T-cell (primary cell): ENCODE data around the gene ARHGAP6. TPM values are rescaled to one million over a fixed set of nuclear protein-coding genes. Genes with fewer than 3 reads are reported as not detected.
"Not testable (repeated sequence)": the region's sequence is repeated elsewhere in the genome, so short reads cannot be mapped to it uniquely, and the experiment has no call there.

Experiments used
- ATAC-seq, 4 experiments: fragments of 200-7000 bp in 3 of 4; fragments of 150-1000 bp in 1 of 4; cut with Tn5 transposase; replicated peaks in 1 of 4; 1 replicate in 3 of 4; 2 replicates in 1 of 4; pipeline ENCODE4 v1.10.0; 2021; ENCODE audit warnings: moderate library complexity in 3 of 4, mild to moderate bottlenecking in 2 of 4, moderate number of reproducible peaks in 1 of 4
- CTCF ChIA-PET, 2 donors: fragments of 300-600 bp; sonication (Branson Sonifier 250); formaldehyde crosslinking; loops; one replicate each; lab custom pipeline; 2022; ENCODE audit warnings: antibody characterized with exemption in 2 of 2; lab: Charles Lee
- POLR2A ChIA-PET, 2 donors: fragments of 300-600 bp; sonication (Branson Sonifier 250); formaldehyde crosslinking; loops; one replicate each; lab custom pipeline; 2022; ENCODE audit warnings: antibody characterized with exemption in 2 of 2; lab: Charles Lee
- DNase-seq, 35 experiments: peaks; one replicate each; pipeline versions ENCODE4 v3.0.0 to v3.0.0-alpha.2; 2013 to 2023
- H3K27ac ChIP-seq: one replicate; pipeline ENCODE4 v1.5.1; 2013; ENCODE audit warnings: low read length
- H3K27me3 ChIP-seq, 2 experiments: replicated peaks in 1 of 2; 1 replicate in 1 of 2; 2 replicates in 1 of 2; pipeline versions ENCODE4 v1.6.1 to v1.7.0; 2013; ENCODE audit warnings: low read length in 1 of 2, mixed read lengths in 1 of 2; ENCODE audit not compliant: control insufficient read depth in 2 of 2, insufficient read depth in 2 of 2; ENCODE audit errors: extremely low read depth in 1 of 2
- H3K36me3 ChIP-seq, 2 donors: 1 replicate in 1 of 2; 2 replicates in 1 of 2; pipeline versions ENCODE4 v1.6.1 to v1.7.0; 2013; ENCODE audit warnings: low read length in 1 of 2; ENCODE audit not compliant: control insufficient read depth in 2 of 2, insufficient read depth in 1 of 2; ENCODE audit errors: extremely low read depth in 1 of 2
- H3K4me1 ChIP-seq, 2 experiments: 1 replicate in 1 of 2; 2 replicates in 1 of 2; pipeline versions ENCODE4 v1.6.1 to v1.7.0; 2013; ENCODE audit warnings: low read length in 2 of 2, mixed read lengths in 1 of 2; ENCODE audit not compliant: insufficient read depth in 2 of 2, control insufficient read depth in 1 of 2; ENCODE audit errors: extremely low read depth in 1 of 2
- H3K4me3 ChIP-seq, 2 donors: 1 replicate in 1 of 2; 2 replicates in 1 of 2; pipeline versions ENCODE4 v1.5.1 to v1.7.0; 2013; ENCODE audit warnings: mild to moderate bottlenecking in 2 of 2, low read length in 1 of 2, moderate library complexity in 1 of 2; ENCODE audit not compliant: control insufficient read depth in 1 of 2; ENCODE audit errors: extremely low read depth in 1 of 2
- H3K9me3 ChIP-seq: 2 replicates; pipeline ENCODE4 v1.7.0; 2013
- H3K27ac Mint-ChIP-seq, 2 donors: one replicate each; pipeline ENCODE4 v1.8.0; 2020 to 2021; ENCODE audit warnings: mild to moderate bottlenecking in 2 of 2, mixed read lengths in 2 of 2
- H3K27me3 Mint-ChIP-seq, 2 donors: one replicate each; pipeline ENCODE4 v1.8.0; 2021 to 2022; ENCODE audit warnings: mixed read lengths in 2 of 2
- H3K36me3 Mint-ChIP-seq: one replicate; pipeline ENCODE4 v1.8.0; 2021; ENCODE audit warnings: mixed read lengths
- H3K4me1 Mint-ChIP-seq, 3 donors: one replicate each; pipeline ENCODE4 v1.8.0; 2020 to 2022; ENCODE audit warnings: mixed read lengths in 3 of 3, mild to moderate bottlenecking in 1 of 3
- H3K4me3 Mint-ChIP-seq, 3 donors: one replicate each; pipeline ENCODE4 v1.8.0; 2020 to 2022; ENCODE audit warnings: mild to moderate bottlenecking in 3 of 3, mixed read lengths in 3 of 3, moderate library complexity in 3 of 3
- H3K9me3 Mint-ChIP-seq, 3 donors: one replicate each; pipeline ENCODE4 v1.8.0; 2020 to 2022; ENCODE audit warnings: mixed read lengths in 3 of 3
- WGBS: methylation state at CpG from one replicate; pipeline ENCODE4 v1.1.5; 2013; ENCODE audit warnings: missing lambda C conversion rate; ENCODE audit not compliant: insufficient coverage; 5-methylcytosine and 5-hydroxymethylcytosine counted together
- total RNA-seq, 35 experiments: library from RNA in 6 of 35; stranded (reverse) in 6 of 35; fragments of 120-200 nt in 1 of 35; gene quantifications; one replicate each; pipeline versions ENCODE4 v1.2.1 to v1.2.4 and lab custom pipeline; 2013 to 2026

ARHGAP6 gene
- total RNA-seq, 5 donors from 2014 or later (not counting 1 experiment from before 2014, with no cell fraction given), result 0.09 to 0.13 (median 0.12) TPM; not detected in 2

- 80% methylated on average over 1 of the region's 2 CpGs for WGBS
- POLR2A ChIA-PET, result no interaction called here
Observed at GRCh38 chrX:11528623-11529022, 137.1 kb downstream of the ARHGAP6 start.

GRCh38 chrX:11525685-11526084, 140.0 kb downstream of the ARHGAP6 start:
- H3K27me3 Mint-ChIP-seq, result peaks cover 0 to 50% of the 10 kb centered on the region in 2 donors
- no peak overlapping the region for H3K4me3 Mint-ChIP-seq
- Histone ChIP-seq H3K36me3 (no peaks in the 10 kb centered on the region), H3K4me3 (no peak overlapping the region), H3K9me3 (no peaks in the 10 kb centered on the region), H3K27me3 (no peaks in the 10 kb centered on the region), H3K27ac (no peak overlapping the region), H3K4me1 (no peaks in the 10 kb centered on the region)
- DNase-seq (no peak), ATAC-seq (no peak)
- ChIA-PET POLR2A (no interaction called here), CTCF (no interaction called here)
- no peaks in the 10 kb centered on the region for H3K9me3 Mint-ChIP-seq
- no CpG with 5 or more reads among the region's 2 CpGs for WGBS
- no peak overlapping the region for H3K27ac Mint-ChIP-seq
- H3K4me1 Mint-ChIP-seq, result no peaks in the 10 kb centered on the region
- no peaks in the 10 kb centered on the region for H3K36me3 Mint-ChIP-seq

More at GRCh38 chrX:11528623-11529022, 137.1 kb downstream of the ARHGAP6 start:
- Histone ChIP-seq H3K9me3 (no peaks in the 10 kb centered on the region), H3K4me3 (no peak overlapping the region), H3K4me1 (no peaks in the 10 kb centered on the region), H3K27me3 (no peaks in the 10 kb centered on the region), H3K36me3 (no peaks in the 10 kb centered on the region), H3K27ac (no peak overlapping the region)
- H3K27me3 Mint-ChIP-seq, result peaks cover 0 to 35% of the 10 kb centered on the region in 2 donors
- H3K4me1 Mint-ChIP-seq, result no peaks in the 10 kb centered on the region
- DNase-seq, result no peak
- CTCF ChIA-PET, result no interaction called here
- no peak overlapping the region for H3K4me3 Mint-ChIP-seq
- no peaks in the 10 kb centered on the region for H3K36me3 Mint-ChIP-seq
- H3K9me3 Mint-ChIP-seq, result no peaks in the 10 kb centered on the region
- H3K27ac Mint-ChIP-seq, result no peak overlapping the region
- no peak for ATAC-seq

GRCh38 chrX:11519234-11519633, 146.5 kb downstream of the ARHGAP6 start:
- H3K4me1 Mint-ChIP-seq, H3K27me3 ChIP-seq, H3K4me1 ChIP-seq, H3K36me3 Mint-ChIP-seq, DNase-seq, H3K27ac ChIP-seq, H3K36me3 ChIP-seq, ATAC-seq, H3K27ac Mint-ChIP-seq, H3K4me3 Mint-ChIP-seq, H3K9me3 ChIP-seq, CTCF ChIA-PET, H3K9me3 Mint-ChIP-seq, POLR2A ChIA-PET, H3K4me3 ChIP-seq: not testable (repeated sequence)
- H3K27me3 Mint-ChIP-seq, result peaks cover 3 to 39% of the 10 kb centered on the region in 2 donors
- WGBS, result no CpG with 5 or more reads among the region's 1 CpG

- ATAC-seq (no peak), DNase-seq (no peak)
- no peaks in the 10 kb centered on the region for H3K9me3 ChIP-seq
- no peak overlapping the region for H3K27ac ChIP-seq
- ChIA-PET CTCF (no interaction called here), POLR2A (no interaction called here)
- H3K4me3 Mint-ChIP-seq, result no peak overlapping the region
- no peaks in the 10 kb centered on the region for H3K4me1 Mint-ChIP-seq
- no peaks in the 10 kb centered on the region for H3K36me3 ChIP-seq
- H3K9me3 Mint-ChIP-seq, result peaks cover 0 to 12% (median 6%) of the 10 kb centered on the region in 3 donors
- H3K27ac Mint-ChIP-seq, result no peak overlapping the region
- peaks cover 0 to 41% of the 10 kb centered on the region in 2 donors for H3K27me3 Mint-ChIP-seq
- WGBS, result no CpG with 5 or more reads among the region's 3 CpGs
- H3K4me3 ChIP-seq, result no peak overlapping the region
- H3K4me1 ChIP-seq, result no peaks in the 10 kb centered on the region
- H3K36me3 Mint-ChIP-seq, result no peaks in the 10 kb centered on the region
- H3K27me3 ChIP-seq, result no peaks in the 10 kb centered on the region
Observed at GRCh38 chrX:11509786-11510185, 155.9 kb downstream of the ARHGAP6 start.

GRCh38 chrX:11504234-11504633, 161.5 kb downstream of the ARHGAP6 start:
- DNase-seq (no peak), ATAC-seq (no peak)
- H3K4me1 ChIP-seq, result no peaks in the 10 kb centered on the region
- POLR2A ChIA-PET, result no interaction called here
- no peaks in the 10 kb centered on the region for H3K36me3 Mint-ChIP-seq
- peaks cover 0 to 44% of the 10 kb centered on the region in 2 donors for H3K27me3 Mint-ChIP-seq
- H3K27ac Mint-ChIP-seq, result no peak overlapping the region
- H3K4me3 ChIP-seq, result no peak overlapping the region
- H3K27ac ChIP-seq, result no peak overlapping the region
- H3K9me3 ChIP-seq, result no peaks in the 10 kb centered on the region
- H3K36me3 ChIP-seq, result no peaks in the 10 kb centered on the region
- H3K4me3 Mint-ChIP-seq, result no peak overlapping the region
- CTCF ChIA-PET, result no interaction called here
- no peaks in the 10 kb centered on the region for H3K9me3 Mint-ChIP-seq
- H3K4me1 Mint-ChIP-seq, result no peaks in the 10 kb centered on the region
- no peaks in the 10 kb centered on the region for H3K27me3 ChIP-seq
- no CpG with 5 or more reads among the region's 2 CpGs for WGBS

- Mint-ChIP-seq H3K36me3 (no peaks in the 10 kb centered on the region), H3K4me3 (no peak overlapping the region), H3K9me3 (peaks cover 0 to 3% (median 0%) of the 10 kb centered on the region in 3 donors), H3K4me1 (no peaks in the 10 kb centered on the region), H3K27ac (no peak overlapping the region), H3K27me3 (peaks cover 0 to 23% of the 10 kb centered on the region in 2 donors)
- no peaks in the 10 kb centered on the region for H3K27me3 ChIP-seq
- H3K4me3 ChIP-seq, result no peak overlapping the region
- no peaks in the 10 kb centered on the region for H3K36me3 ChIP-seq
- no CpG with 5 or more reads among the region's 5 CpGs for WGBS
- POLR2A ChIA-PET, result no interaction called here
- CTCF ChIA-PET, result no interaction called here
- ATAC-seq, result no peak
- no peaks in the 10 kb centered on the region for H3K4me1 ChIP-seq
- H3K27ac ChIP-seq, result no peak overlapping the region
- no peak for DNase-seq
- H3K9me3 ChIP-seq, result no peaks in the 10 kb centered on the region
Observed at GRCh38 chrX:11499076-11500044, 166.4 kb downstream of the ARHGAP6 start.
